GM11168 (cell line): ENCODE results near the gene ATAD5.
"Not testable (repeated sequence)": the region's sequence is repeated elsewhere in the genome, so short reads cannot be mapped to it uniquely, and the experiment has no call there.

Experiments
- in situ Hi-C: fragments of 300-500 bp; cut with MboI; formaldehyde crosslinking; loops from one replicate; pipeline ENCODE4 v1.12.0; 2022; ENCODE audit warnings: low sequenced_read_pairs; ENCODE audit not compliant: unreplicated experiment

Gene ATAD5

DNA sequence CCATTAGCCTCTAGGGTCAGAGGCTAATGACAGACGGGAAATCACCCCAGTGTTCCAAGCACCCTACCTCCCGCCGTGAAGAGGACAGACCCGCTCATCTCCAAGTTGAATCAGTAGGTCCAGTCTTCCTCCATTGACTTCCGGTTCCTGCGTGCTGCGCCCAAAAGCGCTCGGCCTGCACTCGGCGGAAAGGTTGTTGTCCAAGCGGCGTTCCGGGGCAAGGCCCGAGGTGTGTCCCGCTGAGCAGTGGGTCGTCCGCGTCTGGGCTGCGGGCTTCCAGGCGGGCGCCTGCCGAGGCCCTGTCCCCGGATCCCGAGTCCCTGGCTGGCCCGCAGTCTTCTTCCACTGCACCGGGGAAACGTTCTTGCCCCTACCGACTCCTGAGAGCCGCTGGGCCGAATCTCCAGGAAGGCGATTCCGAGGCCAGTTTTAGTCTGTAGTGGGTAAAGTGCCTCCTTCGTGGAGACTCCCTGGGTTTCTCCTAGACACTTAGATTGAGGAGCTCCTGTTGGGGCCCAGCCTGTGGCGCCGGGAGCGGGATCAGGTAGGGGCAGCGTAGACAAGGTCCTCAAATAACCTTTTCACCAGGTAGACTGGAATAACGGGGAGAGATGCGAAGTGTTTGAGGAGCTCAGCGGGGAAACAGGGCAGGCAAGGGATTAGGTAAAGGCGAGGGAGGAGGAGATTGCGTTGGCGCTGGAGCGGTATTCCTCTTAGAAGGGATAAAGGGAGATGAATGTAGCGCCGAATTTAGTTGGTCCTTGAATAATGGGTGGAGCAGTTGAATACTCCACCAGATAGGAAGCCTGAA, 74.5 kb downstream of the ATAD5 start, which contains the start of gene TEFM:
Gene TEFM (minus strand): TSS at position 138 of the 811 bp plus-strand sequence. CDS start 40 bp downstream, at position 98.
- in situ Hi-C loops: no loop called here

DNA sequence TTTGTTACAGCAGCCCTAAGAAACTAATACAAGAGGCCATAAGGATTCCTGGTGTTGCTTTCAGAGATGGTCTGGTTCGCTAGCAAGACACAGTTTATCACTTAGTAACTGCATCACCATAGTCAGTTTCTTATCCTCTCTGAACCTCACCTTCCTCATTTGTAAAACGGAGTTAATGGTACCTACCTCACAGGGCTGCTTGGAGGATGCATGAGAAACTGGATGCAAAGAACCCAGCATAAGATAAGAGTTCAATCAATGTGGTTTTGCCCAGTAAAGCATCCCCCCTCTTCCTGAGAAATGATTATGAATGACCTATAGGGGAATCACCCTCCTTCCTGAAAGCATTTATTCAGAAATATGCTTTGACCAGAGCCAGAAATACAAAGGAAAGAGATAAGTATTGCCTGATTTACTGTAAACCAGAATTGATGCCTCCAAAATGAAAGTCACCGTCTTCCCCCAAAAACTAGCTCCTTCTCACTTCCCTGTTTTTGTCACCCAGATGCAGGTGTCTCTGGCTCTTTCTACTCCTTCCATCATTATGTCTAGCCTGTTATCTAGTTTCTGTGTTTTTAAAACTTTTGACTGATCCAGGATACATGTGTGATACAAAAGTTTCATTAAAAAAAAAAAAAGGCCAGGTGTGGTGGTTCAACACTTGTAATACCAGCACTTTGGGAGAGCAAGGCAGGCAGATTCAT, 77.1 kb downstream of the ATAD5 start:
- in situ Hi-C loops: no loop called here

DNA sequence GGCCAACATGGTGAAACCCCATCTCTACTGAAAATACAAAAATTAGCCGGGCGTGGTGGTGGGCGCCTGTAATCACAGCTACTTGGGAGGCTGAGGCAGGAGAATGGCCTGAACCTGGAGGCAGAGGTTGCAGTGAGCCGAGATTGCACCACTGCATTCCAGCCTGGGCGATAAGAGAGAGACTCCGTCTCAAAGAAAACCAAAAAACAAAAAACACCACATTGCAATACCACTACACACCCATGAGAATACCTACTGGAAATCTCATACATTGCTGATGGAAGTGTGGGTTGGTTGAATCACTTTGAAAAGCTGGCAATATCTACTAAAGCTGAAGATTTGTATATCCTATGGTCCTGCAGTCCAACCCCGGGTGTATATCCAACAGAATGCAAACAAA, 78.4 kb downstream of the ATAD5 start:
- in situ Hi-C loops: not testable (repeated sequence)

DNA sequence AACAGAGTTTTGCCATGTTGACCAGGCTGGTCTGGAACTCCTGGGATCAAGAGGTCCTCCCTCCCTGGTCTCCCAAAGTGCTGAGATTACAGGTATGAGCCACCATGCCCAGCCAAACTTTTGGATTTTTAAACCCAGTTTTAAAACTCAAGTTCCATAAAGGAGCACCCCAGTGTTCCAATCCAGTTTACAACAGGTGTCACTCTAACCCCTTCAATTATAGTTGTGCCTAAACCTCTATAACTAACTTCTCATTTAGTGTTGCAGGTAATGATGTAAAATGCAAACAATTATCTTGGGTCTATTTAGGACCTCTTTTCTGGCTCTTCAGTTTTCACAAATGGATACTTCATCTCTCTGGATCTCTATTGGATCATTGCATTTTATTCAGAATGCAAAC, 82.2 kb downstream of the ATAD5 start:
- in situ Hi-C loops: no loop called here

DNA sequence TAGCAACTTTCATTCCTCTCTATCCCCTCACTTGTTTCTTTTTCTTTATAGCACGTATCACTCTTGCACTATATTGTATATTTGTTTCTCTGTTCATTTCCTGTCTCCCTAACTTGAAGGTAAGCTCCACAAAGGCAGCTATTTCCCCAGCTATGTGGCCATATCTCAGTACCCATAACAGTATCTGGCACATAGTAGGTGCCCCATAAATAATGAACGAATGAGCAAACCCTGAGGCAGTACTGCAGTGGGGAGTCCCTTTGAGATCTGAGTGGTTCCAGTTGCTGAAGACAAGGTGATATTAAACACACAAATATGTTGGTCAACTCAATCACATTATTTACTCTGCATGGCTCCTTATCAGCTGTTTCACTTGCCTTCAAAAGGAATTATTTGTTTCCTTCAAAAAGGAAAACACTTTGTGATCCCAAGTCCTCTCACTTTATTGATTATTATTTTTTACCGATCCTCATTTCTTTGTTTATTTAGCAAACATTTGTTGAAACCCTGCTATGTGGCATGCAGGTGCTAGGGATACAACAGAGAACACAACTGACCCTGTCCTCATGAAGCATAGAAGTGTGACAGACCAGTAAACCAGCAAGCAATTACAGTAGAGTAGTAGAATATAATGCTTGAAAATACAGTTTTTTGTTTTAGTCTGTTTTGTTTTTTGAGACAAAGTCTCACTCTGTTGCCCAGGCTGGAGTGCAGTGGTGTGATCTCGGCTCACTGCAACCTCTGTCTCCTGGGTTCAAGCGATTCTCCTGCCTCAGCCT, 84.3 kb downstream of the ATAD5 start:
- in situ Hi-C loops: no loop called here

DNA sequence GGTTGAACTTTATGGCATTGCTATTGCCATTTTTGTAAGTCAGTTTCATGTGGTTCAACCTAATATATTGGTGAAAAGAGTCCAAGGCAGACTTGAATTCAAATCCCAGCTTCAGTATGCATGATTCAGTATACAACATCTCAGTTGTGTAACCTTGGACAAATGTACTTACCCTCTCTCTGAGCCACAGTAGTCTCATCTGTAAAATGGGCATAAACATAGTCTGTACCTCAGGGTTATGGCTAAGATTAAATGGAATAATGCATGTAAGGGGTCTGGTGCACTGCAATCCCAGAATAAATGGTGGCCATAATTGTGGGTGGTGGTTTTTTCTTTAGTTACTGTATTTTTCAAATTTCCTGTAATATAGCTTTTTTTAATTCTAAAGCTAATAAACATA, 85.3 kb downstream of the ATAD5 start:
- in situ Hi-C loops: no loop called here

DNA sequence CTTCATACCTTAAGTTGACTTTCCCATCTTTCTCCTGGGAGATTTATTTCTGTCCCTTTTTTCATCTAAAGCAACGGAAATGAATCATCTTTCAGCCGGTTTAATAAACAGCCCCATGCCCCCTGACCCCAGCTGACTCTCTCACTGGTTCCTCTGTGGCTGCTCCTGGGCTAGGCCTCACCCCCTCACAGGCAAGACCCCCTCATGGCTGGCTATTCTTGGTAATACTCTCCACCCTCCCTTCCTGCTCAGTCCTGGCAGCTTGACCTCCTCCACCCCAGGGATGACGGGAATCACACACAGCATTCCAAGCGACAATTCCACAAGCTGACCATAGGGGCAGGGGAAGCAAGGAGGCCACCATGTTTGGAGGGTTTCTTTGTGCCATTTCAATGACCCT, 88.5 kb downstream of the ATAD5 start:
- in situ Hi-C loops: no loop called here

DNA sequence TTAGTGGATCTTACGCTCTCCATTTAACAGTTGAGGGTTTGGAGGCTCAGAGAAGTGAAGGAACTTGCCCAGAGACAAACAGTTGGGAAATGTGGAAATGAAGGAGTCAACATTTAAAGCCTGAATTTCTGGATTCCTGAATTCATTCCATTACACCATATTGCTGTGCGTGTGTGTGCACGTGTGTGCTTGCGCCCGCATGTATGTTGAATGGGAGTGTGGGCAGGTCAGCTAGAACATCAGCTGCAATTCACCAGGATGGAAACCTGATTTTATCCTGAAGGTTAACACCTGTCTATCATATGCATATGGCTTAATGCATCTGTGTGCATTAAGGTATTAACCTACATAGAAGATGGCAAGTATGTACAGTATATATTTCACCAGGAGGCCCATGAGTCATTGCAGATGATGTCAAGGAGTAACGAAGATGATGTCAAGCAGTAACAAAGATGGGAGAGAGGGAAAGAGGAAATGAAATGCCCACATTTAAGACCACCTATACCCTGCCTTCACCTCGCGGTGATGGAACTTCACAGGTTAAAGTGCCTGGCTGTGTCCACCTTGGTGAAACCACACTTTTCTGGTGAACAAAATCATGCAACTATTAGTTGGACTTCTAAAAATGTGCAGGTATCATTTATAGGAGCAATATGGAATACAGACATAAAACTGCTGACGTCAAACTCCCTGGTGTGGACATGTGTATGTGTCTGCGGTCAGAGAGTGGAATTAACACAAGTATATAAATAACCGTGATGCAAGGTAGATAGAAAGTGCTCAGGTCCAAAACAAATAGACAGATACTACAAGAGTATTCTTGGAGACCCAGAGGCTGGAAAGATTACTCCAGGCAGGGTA, 89.1 kb downstream of the ATAD5 start:
- in situ Hi-C loops: no loop called here

DNA sequence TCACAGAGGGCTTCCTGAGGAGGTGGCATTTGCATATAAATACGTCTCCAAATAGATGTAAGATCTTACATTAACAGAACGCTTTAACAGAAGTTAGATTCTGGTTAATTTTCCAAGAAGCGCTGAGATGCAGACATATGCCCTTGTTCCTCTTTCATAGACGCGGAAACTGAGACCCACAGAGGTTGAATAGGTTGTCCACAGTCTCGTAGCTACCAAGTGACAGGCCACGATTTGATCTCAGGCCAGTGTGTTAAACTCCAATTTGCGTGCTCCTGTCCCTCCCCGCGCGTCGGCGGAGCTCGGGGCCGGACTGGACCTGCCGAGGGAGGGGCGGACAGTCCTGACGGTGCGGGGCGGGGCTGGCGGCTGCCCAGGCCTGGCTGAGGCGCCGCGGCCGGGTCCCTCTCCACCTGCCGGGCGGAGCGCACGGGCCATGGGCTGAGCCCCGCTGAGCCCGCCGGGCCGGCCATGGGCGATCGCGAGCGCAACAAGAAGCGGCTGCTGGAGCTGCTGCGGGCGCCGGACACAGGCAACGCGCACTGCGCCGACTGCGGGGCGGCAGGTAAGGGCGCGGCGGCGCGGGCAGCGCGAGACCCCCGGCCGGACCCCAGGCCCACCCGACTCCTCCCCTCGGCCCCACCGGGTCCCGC, 89.9 kb downstream of the ATAD5 start, which contains the start of gene ADAP2:
Gene ADAP2 (plus strand): TSS at position 402 of the 653 bp plus-strand sequence. CDS start 70 bp downstream, at position 472.
- in situ Hi-C loops: no loop called here

DNA sequence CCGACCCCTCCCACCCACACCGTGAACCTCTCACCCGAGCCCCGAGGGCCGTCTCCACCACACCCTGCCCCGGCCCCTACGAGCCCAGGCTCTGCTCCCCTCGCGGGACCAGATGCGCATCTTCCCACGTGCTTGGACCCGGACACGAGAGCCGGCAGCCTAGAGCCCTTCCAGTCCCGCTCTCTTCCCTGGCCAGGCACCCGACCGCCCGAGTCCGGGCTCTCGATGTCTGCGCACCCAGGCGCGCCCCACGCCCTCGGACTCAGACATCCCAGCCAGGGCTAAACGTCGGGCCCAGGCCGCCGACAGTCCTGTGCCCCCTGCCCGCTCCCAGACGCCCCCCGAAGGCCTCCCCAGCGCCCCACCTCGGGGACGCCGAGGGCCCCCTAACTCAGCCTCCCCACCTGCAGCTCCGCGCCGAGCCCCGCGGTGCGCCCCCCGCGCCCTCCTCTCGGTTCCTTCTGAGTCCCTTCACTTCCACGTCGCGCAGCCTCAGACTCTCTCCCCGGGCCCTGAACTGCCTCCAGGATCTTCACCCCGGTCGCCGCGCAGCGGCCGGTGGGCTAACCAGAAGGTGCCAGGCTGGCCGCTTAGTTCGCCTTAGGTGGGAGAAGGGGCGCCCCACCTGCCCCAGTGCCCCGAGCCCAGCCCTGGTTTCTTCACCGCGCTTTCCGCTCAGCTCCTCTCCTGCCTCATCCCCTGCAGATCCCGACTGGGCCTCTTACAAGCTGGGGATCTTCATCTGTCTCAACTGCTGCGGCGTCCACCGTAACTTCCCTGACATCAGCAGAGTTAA, 90.7 kb downstream of the ATAD5 start:
- in situ Hi-C loops: no loop called here

DNA sequence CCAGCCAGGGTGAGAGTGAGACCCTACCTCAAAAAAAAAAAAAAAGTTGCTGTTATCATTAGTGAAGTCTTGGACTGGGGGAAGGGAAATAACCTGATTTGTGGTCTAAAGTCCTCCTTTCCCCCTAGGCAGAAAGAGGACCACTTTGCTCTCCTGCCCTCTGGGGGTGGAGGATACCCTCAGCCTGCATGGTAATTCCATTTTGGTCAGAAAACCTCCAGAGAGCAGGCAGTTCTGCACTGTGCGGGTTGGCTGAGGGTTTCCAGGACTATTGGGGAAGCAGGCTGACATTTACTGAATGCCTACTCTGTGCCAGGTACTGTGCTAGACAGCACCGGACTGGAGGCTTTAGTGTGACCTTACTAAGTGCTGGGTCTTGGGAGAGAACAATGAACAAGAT, 92.6 kb downstream of the ATAD5 start:
- in situ Hi-C loops: no loop called here

DNA sequence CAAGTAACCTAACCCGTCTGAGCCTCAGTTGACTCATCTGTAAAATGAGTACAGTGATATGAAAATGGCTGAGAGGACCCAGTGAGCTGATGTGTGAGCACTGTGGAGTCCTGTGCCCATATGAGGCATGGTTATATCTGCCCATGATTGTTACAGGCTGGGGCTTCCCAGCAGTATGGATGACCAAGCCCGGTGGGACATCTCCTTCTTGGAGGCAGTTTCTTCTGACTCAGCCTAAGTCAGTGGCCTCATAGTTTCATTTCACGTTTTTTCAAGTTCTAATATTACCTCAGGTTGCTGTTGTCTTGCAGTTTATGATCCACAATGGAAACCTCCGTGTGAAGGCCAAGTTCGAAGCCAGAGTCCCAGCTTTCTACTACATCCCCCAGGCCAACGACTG, 94.8 kb downstream of the ATAD5 start:
- in situ Hi-C loops: no loop called here

DNA sequence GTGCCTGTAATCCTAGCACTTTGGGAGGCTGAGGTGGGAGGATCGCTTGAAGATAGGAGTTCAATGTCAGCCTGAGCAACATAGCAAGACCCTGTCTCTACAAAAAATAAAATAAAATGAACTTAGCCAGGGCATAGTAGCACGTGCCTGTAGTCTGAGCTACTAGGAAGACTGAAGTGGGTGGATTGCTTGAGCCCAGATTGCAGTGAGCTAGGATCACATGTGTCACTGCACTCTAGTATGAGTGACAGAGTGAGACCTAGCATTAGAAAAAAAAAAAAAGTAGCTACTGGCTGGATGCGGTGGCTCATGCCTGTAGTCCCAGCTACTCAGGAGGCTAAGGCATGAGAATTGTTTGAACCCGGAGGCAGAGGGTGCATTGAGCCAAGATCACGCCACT, 96.0 kb downstream of the ATAD5 start:
- in situ Hi-C loops: no loop called here

DNA sequence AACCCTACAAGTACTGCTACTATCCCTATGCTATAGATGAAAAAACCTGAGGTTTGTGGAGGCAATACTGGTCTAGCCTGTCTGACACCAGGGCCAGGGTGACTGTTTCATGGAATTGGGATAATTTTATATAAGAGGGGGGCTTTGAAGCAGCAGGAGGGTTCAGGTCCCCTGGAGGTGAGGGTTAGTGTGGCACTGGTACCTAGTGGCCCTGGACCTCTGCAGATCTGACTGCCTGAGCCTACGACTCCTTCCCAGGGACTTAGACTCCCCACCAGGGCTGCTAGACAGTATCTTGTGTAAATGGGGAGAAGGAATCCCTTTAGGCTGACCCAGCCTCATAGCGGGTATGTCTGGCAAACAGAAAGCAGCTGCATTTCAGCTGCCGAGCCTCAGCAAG, 96.8 kb downstream of the ATAD5 start:
- in situ Hi-C loops: no loop called here

DNA sequence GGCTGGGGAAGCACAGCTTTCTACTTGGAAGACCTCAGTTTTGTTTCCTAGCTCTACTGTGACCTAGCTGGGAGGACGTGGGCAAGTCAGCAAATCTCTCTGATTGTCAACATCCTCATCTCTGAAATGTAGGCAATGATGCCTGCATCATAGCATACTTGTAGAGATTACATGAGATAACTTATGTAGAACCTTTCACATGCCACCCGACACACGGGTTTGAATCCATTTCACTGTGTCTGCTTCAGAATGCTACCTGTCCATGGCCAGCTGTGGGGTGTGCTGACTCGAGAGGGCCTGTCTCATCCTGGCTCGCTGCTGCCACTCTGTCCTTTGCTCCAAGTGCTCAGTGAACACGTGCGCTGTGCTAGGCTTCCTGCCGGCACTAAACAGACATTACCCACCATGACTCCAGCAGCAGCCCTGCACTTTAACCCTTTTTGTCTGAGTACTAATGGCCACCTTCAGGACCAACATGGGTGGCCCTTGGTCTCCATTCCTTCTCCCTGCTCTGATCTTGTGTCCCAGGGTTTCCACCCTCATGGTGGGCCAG, 97.4 kb downstream of the ATAD5 start:
- in situ Hi-C loops: no loop called here

DNA sequence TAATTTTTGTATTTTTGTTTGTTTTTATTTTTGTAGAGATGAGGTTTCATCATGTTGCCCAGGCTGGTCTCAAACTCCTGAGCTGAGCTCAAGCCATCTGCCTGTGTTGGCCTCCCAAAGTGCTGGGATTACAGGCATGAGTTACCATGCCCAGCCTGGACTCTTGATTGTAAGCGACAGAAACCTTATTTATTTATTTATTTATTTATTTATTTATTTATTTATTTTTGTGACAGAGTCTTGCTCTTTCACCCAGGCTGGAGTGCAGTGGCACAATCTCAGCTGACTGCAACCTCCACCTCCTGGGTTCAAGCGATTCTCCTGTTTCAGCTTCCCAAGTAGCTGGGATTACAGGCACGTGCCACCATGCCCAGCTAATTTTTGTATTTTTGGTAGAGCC, 98.1 kb downstream of the ATAD5 start:
- in situ Hi-C loops: not testable (repeated sequence)

DNA sequence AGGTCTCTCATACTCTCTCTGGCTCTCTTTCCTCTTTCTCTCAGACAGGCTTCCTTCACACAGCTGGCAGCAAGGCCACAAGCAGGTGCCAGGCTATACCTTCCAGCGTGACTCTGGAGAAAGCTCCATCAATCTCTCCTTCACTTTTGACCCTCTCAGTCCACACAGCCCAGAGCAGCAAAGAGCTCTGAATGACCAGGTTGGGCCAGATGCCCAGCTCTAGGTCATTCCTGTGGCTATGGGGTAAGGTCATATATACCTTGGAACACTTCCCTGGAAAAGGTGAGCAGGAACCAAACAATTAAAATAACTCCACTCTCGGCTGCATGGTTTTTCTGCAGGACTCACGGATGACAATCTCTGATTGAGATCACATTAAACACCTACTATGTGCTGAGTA, 98.7 kb downstream of the ATAD5 start:
- in situ Hi-C loops: no loop called here

DNA sequence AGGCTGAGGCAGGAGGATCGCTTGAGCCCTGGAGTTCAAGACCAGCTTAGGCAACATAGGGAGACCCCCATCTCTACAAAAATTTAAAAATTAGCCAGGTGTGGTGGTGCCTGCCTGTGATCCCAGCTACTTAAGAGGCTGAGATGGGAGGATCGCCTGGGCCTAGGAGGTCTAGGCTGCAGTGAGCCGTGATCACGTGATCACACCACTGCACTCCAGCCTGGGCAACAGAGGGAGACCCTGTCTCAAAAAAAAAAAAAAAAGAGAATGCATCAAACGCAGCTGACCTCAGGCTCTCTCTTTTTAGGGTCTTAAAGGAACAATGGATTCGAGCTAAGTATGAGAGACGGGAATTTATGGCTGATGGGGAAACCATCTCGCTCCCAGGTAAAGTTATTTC, 99.8 kb downstream of the ATAD5 start:
- in situ Hi-C loops: not testable (repeated sequence)
